SK-N-SH (cell line): Measurements from ENCODE around the gene ZMYND8. TPM values are rescaled to one million over a fixed set of nuclear protein-coding genes. Genes with fewer than 3 reads are reported as not detected.

Experiments
- CTCF ChIA-PET: fragments of 300-600, 350-600 bp; formaldehyde crosslinking; extraction: SDS; loops from one replicate; lab custom pipeline; 2021; lab: Yijun Ruan, JAX
- POLR2A ChIA-PET: fragments of 350-600 bp; sonication (Branson Sonifier 250); formaldehyde crosslinking; extraction: SDS; loops from one replicate; lab custom pipeline; 2020; ENCODE audit warnings: antibody characterized with exemption, inconsistent platforms; lab: Yijun Ruan, JAX
- DNase-seq: peaks from one replicate; pipeline ENCODE4 v3.0.0; 2012
- H2AFZ ChIP-seq: fragments of 200-600 bp; sonication (generic); 2 replicates; pipeline ENCODE4 v1.8.1; 2016; ENCODE audit warnings: antibody characterized with exemption, mild to moderate bottlenecking, low read depth
- H3F3A ChIP-seq: fragments of 200-600 bp; sonication (generic); replicated peaks from 2 replicates; pipeline ENCODE3; 2016; ENCODE audit warnings: antibody characterized with exemption, mild to moderate bottlenecking; ENCODE audit not compliant: insufficient read depth
- H3K27ac ChIP-seq, 2 experiments: fragments of 200-500 bp in 1 of 2; fragments of 200-600 bp in 1 of 2; sonication (Bioruptor generic) in 1 of 2; sonication (generic), shearing (Covaris generic) in 1 of 2; 2 replicates each; pipeline versions ENCODE4 v1.5.1 to v1.6.1; 2014 to 2016; ENCODE audit warnings: low read depth in 2 of 2, inconsistent platforms in 1 of 2, low read length in 1 of 2, mild to moderate bottlenecking in 1 of 2, mixed read lengths in 1 of 2
- H3K27me3 ChIP-seq: fragments of 200-600 bp; sonication (generic), shearing (Covaris generic); 2 replicates; pipeline ENCODE4 v1.6.1; 2016; ENCODE audit warnings: mixed run types; ENCODE audit not compliant: insufficient read depth
- H3K36me3 ChIP-seq, 2 experiments: fragments of 200-500 bp in 1 of 2; fragments of 200-600 bp in 1 of 2; sonication (Bioruptor generic) in 1 of 2; sonication (generic) in 1 of 2; replicated peaks in 1 of 2; 2 replicates each; pipeline versions ENCODE3 to v1.5.1; 2014 to 2016; ENCODE audit warnings: low read length in 1 of 2, mild to moderate bottlenecking in 1 of 2; ENCODE audit not compliant: insufficient read depth in 2 of 2, control insufficient read depth in 1 of 2
- H3K4me1 ChIP-seq, 2 experiments: fragments of 200-500 bp in 1 of 2; fragments of 200-600 bp in 1 of 2; sonication (Bioruptor generic) in 1 of 2; sonication (generic), shearing (Covaris generic) in 1 of 2; 2 replicates each; pipeline versions ENCODE4 v1.5.1 to v1.6.1; 2014 to 2016; ENCODE audit warnings: low read depth in 1 of 2, low read length in 1 of 2, mixed run types in 1 of 2; ENCODE audit not compliant: insufficient read depth in 2 of 2, control insufficient read depth in 1 of 2
- H3K4me2 ChIP-seq: fragments of 200-600 bp; sonication (generic), shearing (Covaris generic); 2 replicates; pipeline ENCODE4 v1.6.1; 2017; ENCODE audit warnings: mixed run types
- H3K4me3 ChIP-seq, 2 experiments: fragments of 200-500 bp in 1 of 2; fragments of 200-600 bp in 1 of 2; sonication (Bioruptor generic) in 1 of 2; sonication (generic), shearing (Covaris generic) in 1 of 2; 2 replicates each; pipeline versions ENCODE4 v1.5.1 to v1.8.1; 2014 to 2016; ENCODE audit warnings: low read depth in 2 of 2, inconsistent platforms in 1 of 2, low read length in 1 of 2, mild to moderate bottlenecking in 1 of 2, mixed read lengths in 1 of 2, moderate library complexity in 1 of 2
- H3K79me2 ChIP-seq: fragments of 200-600 bp; sonication (generic); 2 replicates; pipeline ENCODE4 v1.8.1; 2017; ENCODE audit warnings: mild to moderate bottlenecking; ENCODE audit not compliant: insufficient read depth
- H3K9ac ChIP-seq: fragments of 200-600 bp; sonication (generic); 2 replicates; pipeline ENCODE4 v1.6.1; 2017; ENCODE audit warnings: mixed run types
- H3K9me2 ChIP-seq: fragments of 200-600 bp; sonication (generic); 2 replicates; pipeline ENCODE4 v1.6.1; 2017; ENCODE audit warnings: mixed run types
- H3K9me3 ChIP-seq: fragments of 200-600 bp; sonication (generic); 2 replicates; pipeline ENCODE4 v1.6.1; 2017; ENCODE audit warnings: mixed run types, mild to moderate bottlenecking, moderate library complexity
- H4K20me1 ChIP-seq: fragments of 200-600 bp; sonication (generic); 2 replicates; pipeline ENCODE4 v1.6.1; 2017; ENCODE audit warnings: mild to moderate bottlenecking, mixed run types; ENCODE audit not compliant: insufficient read depth
- ELF1 ChIP-seq: IDR thresholded peaks from 2 replicates; pipeline ENCODE4 v1.4.0; 2012
- EZH2phosphoT487 ChIP-seq: fragments of 200-600 bp; sonication (generic); IDR thresholded peaks from 2 replicates; pipeline ENCODE4 v1.6.1; 2017; ENCODE audit warnings: low read depth, mixed run types, mild to moderate bottlenecking, antibody characterized with exemption, moderate library complexity, borderline replicate concordance
- GABPA ChIP-seq: IDR thresholded peaks from 2 replicates; pipeline ENCODE4 v1.4.0; 2012; ENCODE audit warnings: low read depth, mild to moderate bottlenecking
- GATA2 ChIP-seq: sonication (generic); formaldehyde crosslinking; IDR thresholded peaks from 2 replicates; pipeline ENCODE4 v1.5.0; 2020; ENCODE audit warnings: mild to moderate bottlenecking, missing genetic modification reagents
- JUND ChIP-seq: IDR thresholded peaks from 2 replicates; pipeline ENCODE4 v1.4.0; 2012
- RFX5 ChIP-seq: IDR thresholded peaks from 2 replicates; pipeline ENCODE4 v1.6.1; 2012; ENCODE audit warnings: mild to moderate bottlenecking, improper control_type of control experiment, low read length
- RXRA ChIP-seq: IDR thresholded peaks from 2 replicates; pipeline ENCODE4 v1.4.0; 2012; ENCODE audit warnings: low read depth, mild to moderate bottlenecking, borderline replicate concordance
- SIN3A ChIP-seq: IDR thresholded peaks from 2 replicates; pipeline ENCODE4 v1.6.1; 2012; ENCODE audit warnings: low read depth, mild to moderate bottlenecking, low read length, moderate library complexity, borderline replicate concordance
- SMC3 ChIP-seq: IDR thresholded peaks from 2 replicates; pipeline ENCODE4 v1.6.1; 2012; ENCODE audit warnings: low read depth, low read length, improper control_type of control experiment
- TCF12 ChIP-seq: IDR thresholded peaks from 2 replicates; pipeline ENCODE4 v1.4.0; 2012
- TEAD4 ChIP-seq: IDR thresholded peaks from 2 replicates; pipeline ENCODE4 v1.4.0; 2012; ENCODE audit warnings: mild to moderate bottlenecking, borderline replicate concordance; ENCODE audit not compliant: insufficient read depth
- WGBS: methylation state at CpG from one replicate; pipeline ENCODE4 v1.1.6; 2017; ENCODE audit warnings: low lambda C conversion rate; 5-methylcytosine and 5-hydroxymethylcytosine counted together
- polyA plus RNA-seq, 3 experiments: library from polyadenylated mRNA; depleted of rRNA; stranded (reverse); fragments of >200 nt; gene quantifications; 2 replicates each; pipeline ENCODE4 v1.2.3, GENCODE V29; 2012
- TF ChIP-seq, protein P1 (sequence below): IDR thresholded peaks from 2 replicates; pipeline ENCODE4; 2012
- TF ChIP-seq, protein P2 (sequence below): IDR thresholded peaks from 2 replicates; pipeline ENCODE4 v1.4.0; 2012; ENCODE audit warnings: low read depth, borderline replicate concordance
- TF ChIP-seq, protein P3 (sequence below): fragments of 200-600 bp; sonication (generic); IDR thresholded peaks from 2 replicates; pipeline ENCODE4 v1.6.1; 2017; ENCODE audit warnings: antibody characterized with exemption, mild to moderate bottlenecking, moderate library complexity

Gene ZMYND8
- polyA plus RNA-seq, 1 of the 3 experiments (the other 2 are of a cell fraction), result 25.3 TPM

GRCh38 chr20:47174456-47175243 lies 181.8 kb downstream of the ZMYND8 start:
- Histone ChIP-seq H3F3A (no peaks in the 10 kb centered on the region), H3K9ac (no peak overlapping the region), H3K9me2 (no peaks in the 10 kb centered on the region), H2AFZ (no peak overlapping the region), H3K27me3 (no peaks in the 10 kb centered on the region), H3K9me3 (no peaks in the 10 kb centered on the region), H4K20me1 (no peaks in the 10 kb centered on the region), H3K4me2 (no peak overlapping the region), H3K4me1 (no peaks in the 10 kb centered on the region), H3K79me2 (no peaks in the 10 kb centered on the region), H3K36me3 (no peaks in the 10 kb centered on the region), H3K4me3 (no peak overlapping the region), H3K27ac (no peak overlapping the region)
- POLR2A ChIA-PET, result no interaction called here
- no peak for DNase-seq
- TF ChIP-seq, protein P1, sequence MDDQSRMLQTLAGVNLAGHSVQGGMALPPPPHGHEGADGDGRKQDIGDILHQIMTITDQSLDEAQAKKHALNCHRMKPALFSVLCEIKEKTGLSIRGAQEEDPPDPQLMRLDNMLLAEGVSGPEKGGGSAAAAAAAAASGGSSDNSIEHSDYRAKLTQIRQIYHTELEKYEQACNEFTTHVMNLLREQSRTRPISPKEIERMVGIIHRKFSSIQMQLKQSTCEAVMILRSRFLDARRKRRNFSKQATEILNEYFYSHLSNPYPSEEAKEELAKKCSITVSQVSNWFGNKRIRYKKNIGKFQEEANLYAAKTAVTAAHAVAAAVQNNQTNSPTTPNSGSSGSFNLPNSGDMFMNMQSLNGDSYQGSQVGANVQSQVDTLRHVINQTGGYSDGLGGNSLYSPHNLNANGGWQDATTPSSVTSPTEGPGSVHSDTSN, result no peak
- TF ChIP-seq TCF12, result no peak
- no peak for TF ChIP-seq TEAD4
- no peak for TF ChIP-seq GABPA
- TF ChIP-seq SIN3A, result no peak
- no peak for TF ChIP-seq GATA2 (CRISPR knock-in tag)
- no peak for TF ChIP-seq EZH2phosphoT487
- no peak for TF ChIP-seq JUND
- TF ChIP-seq RFX5, result no peak
- WGBS, result 77% methylated on average over 15 of the region's 21 CpGs
- CTCF ChIA-PET, result interaction anchor here (1.2 to 3.3 kb wide), 4 partner anchors 22 to 417 kb away, joined by 3 to 11 read pairs (median 4); no protein-coding TSS in a partner anchor

GRCh38 chr20:47173596-47174216 lies 182.8 kb downstream of the ZMYND8 start:
- no peaks in the 10 kb centered on the region for H3K36me3 ChIP-seq
- H3K9ac ChIP-seq, result no peak overlapping the region
- no peaks in the 10 kb centered on the region for H4K20me1 ChIP-seq
- H3K4me2 ChIP-seq, result no peak overlapping the region
- TF ChIP-seq ELF1, result no peak
- TF ChIP-seq SIN3A, result no peak
- no peak for TF ChIP-seq SMC3
- TF ChIP-seq, protein P2, sequence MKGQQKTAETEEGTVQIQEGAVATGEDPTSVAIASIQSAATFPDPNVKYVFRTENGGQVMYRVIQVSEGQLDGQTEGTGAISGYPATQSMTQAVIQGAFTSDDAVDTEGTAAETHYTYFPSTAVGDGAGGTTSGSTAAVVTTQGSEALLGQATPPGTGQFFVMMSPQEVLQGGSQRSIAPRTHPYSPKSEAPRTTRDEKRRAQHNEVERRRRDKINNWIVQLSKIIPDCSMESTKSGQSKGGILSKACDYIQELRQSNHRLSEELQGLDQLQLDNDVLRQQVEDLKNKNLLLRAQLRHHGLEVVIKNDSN, result no peak
- TF ChIP-seq, protein P3, sequence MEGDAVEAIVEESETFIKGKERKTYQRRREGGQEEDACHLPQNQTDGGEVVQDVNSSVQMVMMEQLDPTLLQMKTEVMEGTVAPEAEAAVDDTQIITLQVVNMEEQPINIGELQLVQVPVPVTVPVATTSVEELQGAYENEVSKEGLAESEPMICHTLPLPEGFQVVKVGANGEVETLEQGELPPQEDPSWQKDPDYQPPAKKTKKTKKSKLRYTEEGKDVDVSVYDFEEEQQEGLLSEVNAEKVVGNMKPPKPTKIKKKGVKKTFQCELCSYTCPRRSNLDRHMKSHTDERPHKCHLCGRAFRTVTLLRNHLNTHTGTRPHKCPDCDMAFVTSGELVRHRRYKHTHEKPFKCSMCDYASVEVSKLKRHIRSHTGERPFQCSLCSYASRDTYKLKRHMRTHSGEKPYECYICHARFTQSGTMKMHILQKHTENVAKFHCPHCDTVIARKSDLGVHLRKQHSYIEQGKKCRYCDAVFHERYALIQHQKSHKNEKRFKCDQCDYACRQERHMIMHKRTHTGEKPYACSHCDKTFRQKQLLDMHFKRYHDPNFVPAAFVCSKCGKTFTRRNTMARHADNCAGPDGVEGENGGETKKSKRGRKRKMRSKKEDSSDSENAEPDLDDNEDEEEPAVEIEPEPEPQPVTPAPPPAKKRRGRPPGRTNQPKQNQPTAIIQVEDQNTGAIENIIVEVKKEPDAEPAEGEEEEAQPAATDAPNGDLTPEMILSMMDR, result no peak; the same call in 1 of the 2 replicates
- no peak for TF ChIP-seq EZH2phosphoT487
- TF ChIP-seq, protein P1, result no peak
- no peak for TF ChIP-seq RXRA
- H3K27me3 ChIP-seq, result no peaks in the 10 kb centered on the region
- no peaks in the 10 kb centered on the region for H3K9me2 ChIP-seq
- CTCF ChIA-PET, result interaction anchor here (1.4 to 3.3 kb wide), 2 partner anchors 210 to 416 kb away, joined by 5 to 11 read pairs; no protein-coding TSS in a partner anchor
- no peaks in the 10 kb centered on the region for H3K79me2 ChIP-seq
- H3K9me3 ChIP-seq, result no peaks in the 10 kb centered on the region
- H2AFZ ChIP-seq, result no peak overlapping the region
- POLR2A ChIA-PET, result no interaction called here
- DNase-seq, result no peak
- no peak overlapping the region for H3K27ac ChIP-seq
- 84% methylated on average over 5 of the region's 6 CpGs for WGBS
- H3F3A ChIP-seq, result no peaks in the 10 kb centered on the region
- no peaks in the 10 kb centered on the region for H3K4me1 ChIP-seq
- H3K4me3 ChIP-seq, result no peak overlapping the region
